SU-DHL-6 (cell line): ENCODE results near the gene CRYBG1.

Experiments
- H2AFZ ChIP-seq: fragments of 200-600 bp; sonication (generic); 2 replicates; pipeline ENCODE4 v1.6.1; 2014; ENCODE audit warnings: low read depth, mild to moderate bottlenecking, moderate library complexity, mixed read lengths, antibody characterized with exemption, low read length; ENCODE audit not compliant: severe bottlenecking
- H3F3A ChIP-seq: fragments of 200-600 bp; shearing (Covaris generic); 2 replicates; pipeline ENCODE4 v1.6.0; 2016; ENCODE audit warnings: antibody characterized with exemption, mild to moderate bottlenecking; ENCODE audit not compliant: insufficient read depth
- H3K27ac ChIP-seq: fragments of 200-600 bp; sonication (generic); 2 replicates; pipeline ENCODE4 v1.5.1; 2016; ENCODE audit warnings: low read depth, mild to moderate bottlenecking, low read length, moderate library complexity, mixed read lengths
- H3K27me3 ChIP-seq: fragments of 200-600 bp; sonication (generic), shearing (Covaris generic); 2 replicates; pipeline ENCODE4 v1.6.0; 2014; ENCODE audit warnings: mild to moderate bottlenecking, low read length
- H3K36me3 ChIP-seq: fragments of 200-600 bp; sonication (generic); 2 replicates; pipeline ENCODE4 v1.6.1; 2014; ENCODE audit warnings: mild to moderate bottlenecking, low read length, mixed read lengths
- H3K4me2 ChIP-seq: fragments of 300-600, 200-600 bp; shearing (Covaris generic), sonication (generic); 2 replicates; pipeline ENCODE4 v1.6.0; 2014; ENCODE audit warnings: low read length, low read depth, mild to moderate bottlenecking; ENCODE audit not compliant: poor library complexity, severe bottlenecking
- H3K4me3 ChIP-seq: fragments of 200-600 bp; sonication (generic); 2 replicates; pipeline ENCODE4 v1.5.1; 2014; ENCODE audit warnings: antibody characterized with exemption, low read length, mild to moderate bottlenecking, mixed read lengths; ENCODE audit not compliant: insufficient read depth, poor library complexity, severe bottlenecking
- H3K79me2 ChIP-seq: fragments of 200-600 bp; sonication (generic); 2 replicates; pipeline ENCODE4 v1.6.1; 2014; ENCODE audit warnings: mild to moderate bottlenecking, low read length, moderate library complexity; ENCODE audit not compliant: insufficient read depth
- H3K9ac ChIP-seq: fragments of 200-600 bp; sonication (generic); 2 replicates; pipeline ENCODE4 v1.7.0; 2014; ENCODE audit warnings: mild to moderate bottlenecking, low read length
- H3K9me2 ChIP-seq: fragments of 200-600 bp; sonication (generic); replicated peaks from 2 replicates; pipeline ENCODE4 v1.6.1; 2014; ENCODE audit warnings: low read length; ENCODE audit not compliant: insufficient read depth
- H3K9me3 ChIP-seq: fragments of 200-600 bp; sonication (generic); 2 replicates; pipeline ENCODE4 v1.6.1; 2014; ENCODE audit warnings: low read length, mixed read lengths; ENCODE audit not compliant: insufficient read depth
- H4K20me1 ChIP-seq: fragments of 200-600 bp; sonication (generic); 2 replicates; pipeline ENCODE4 v1.6.1; 2014; ENCODE audit warnings: low read depth, mild to moderate bottlenecking, antibody characterized with exemption, low read length, moderate library complexity, mixed read lengths
- EZH2phosphoT487 ChIP-seq: fragments of 200-600 bp; sonication (generic), shearing (Covaris generic); conservative IDR thresholded peaks from 2 replicates; pipeline ENCODE4 v1.6.1; 2018; ENCODE audit warnings: mild to moderate bottlenecking, antibody characterized with exemption, low read length, moderate library complexity, mixed read lengths
- TF ChIP-seq, protein P1 (sequence below): fragments of 200-600 bp; sonication (generic); IDR thresholded peaks from one replicate; pipeline ENCODE4 v1.5.1; 2017; ENCODE audit warnings: antibody characterized with exemption, mild to moderate bottlenecking, low read length, moderate library complexity; ENCODE audit not compliant: insufficient read depth, poor library complexity, severe bottlenecking

Gene CRYBG1

DNA sequence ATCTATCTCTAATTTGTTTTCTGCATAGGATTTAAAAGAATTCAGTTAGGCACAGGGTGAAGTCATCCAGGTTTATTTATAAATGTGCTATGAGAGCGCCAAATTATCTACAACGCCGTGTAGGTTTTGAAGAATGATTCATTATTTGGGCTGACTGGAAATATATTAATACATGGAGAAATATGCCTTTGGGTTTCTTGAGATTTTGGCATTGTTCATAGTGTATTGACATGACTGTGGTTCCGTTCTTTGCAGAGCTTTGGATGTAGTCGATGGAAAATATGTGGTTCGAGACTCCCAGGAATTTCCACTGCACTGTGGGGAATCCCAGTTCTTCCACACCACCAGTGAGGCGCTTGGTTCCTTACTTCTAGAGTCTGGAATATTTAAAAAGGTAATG is 90.9 kb downstream of the CRYBG1 start:
- Histone ChIP-seq H3K36me3 (no peaks in the 10 kb centered on the region), H4K20me1 (no peaks in the 10 kb centered on the region), H3F3A (no peaks in the 10 kb centered on the region), H3K27ac (no peak overlapping the region), H3K9me3 (no peaks in the 10 kb centered on the region), H2AFZ (no peak overlapping the region), H3K4me2 (no peak overlapping the region), H3K79me2 (no peaks in the 10 kb centered on the region), H3K9ac (no peak overlapping the region), H3K4me3 (no peak overlapping the region), H3K9me2 (no peaks in the 10 kb centered on the region), H3K27me3 (no peaks in the 10 kb centered on the region)
- TF ChIP-seq, protein P1, sequence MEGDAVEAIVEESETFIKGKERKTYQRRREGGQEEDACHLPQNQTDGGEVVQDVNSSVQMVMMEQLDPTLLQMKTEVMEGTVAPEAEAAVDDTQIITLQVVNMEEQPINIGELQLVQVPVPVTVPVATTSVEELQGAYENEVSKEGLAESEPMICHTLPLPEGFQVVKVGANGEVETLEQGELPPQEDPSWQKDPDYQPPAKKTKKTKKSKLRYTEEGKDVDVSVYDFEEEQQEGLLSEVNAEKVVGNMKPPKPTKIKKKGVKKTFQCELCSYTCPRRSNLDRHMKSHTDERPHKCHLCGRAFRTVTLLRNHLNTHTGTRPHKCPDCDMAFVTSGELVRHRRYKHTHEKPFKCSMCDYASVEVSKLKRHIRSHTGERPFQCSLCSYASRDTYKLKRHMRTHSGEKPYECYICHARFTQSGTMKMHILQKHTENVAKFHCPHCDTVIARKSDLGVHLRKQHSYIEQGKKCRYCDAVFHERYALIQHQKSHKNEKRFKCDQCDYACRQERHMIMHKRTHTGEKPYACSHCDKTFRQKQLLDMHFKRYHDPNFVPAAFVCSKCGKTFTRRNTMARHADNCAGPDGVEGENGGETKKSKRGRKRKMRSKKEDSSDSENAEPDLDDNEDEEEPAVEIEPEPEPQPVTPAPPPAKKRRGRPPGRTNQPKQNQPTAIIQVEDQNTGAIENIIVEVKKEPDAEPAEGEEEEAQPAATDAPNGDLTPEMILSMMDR = no peak
- no peak for TF ChIP-seq EZH2phosphoT487

DNA sequence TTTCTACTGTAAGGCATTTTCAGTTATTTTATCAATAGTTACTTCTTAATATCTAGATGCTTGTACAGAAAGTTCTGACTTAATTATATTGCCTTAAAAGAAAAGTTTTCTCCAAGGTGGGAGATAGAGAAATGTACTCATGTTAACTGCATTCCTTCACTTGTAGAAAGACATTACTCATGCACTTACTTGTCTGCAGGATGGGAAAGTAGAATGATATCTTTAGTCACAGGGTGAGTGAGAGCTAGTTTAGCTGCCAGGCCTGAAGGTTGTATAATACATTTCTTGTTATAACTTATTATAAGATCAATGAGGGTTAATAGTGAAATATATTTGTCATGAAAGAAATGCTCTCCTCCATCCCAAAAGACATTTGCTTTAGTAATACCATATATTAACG is 92.1 kb downstream of the CRYBG1 start:
- TF ChIP-seq EZH2phosphoT487 = no peak
- TF ChIP-seq, protein P1 = no peak
- H2AFZ ChIP-seq = no peak overlapping the region
- no peaks in the 10 kb centered on the region for H3K79me2 ChIP-seq
- H3K27ac ChIP-seq = no peak overlapping the region
- H3K9ac ChIP-seq = no peak overlapping the region
- H3K4me2 ChIP-seq = no peak overlapping the region
- no peaks in the 10 kb centered on the region for H3K9me3 ChIP-seq
- no peak overlapping the region for H3K4me3 ChIP-seq
- no peaks in the 10 kb centered on the region for H3F3A ChIP-seq
- no peaks in the 10 kb centered on the region for H3K36me3 ChIP-seq
- H3K27me3 ChIP-seq = no peaks in the 10 kb centered on the region
- H4K20me1 ChIP-seq = no peaks in the 10 kb centered on the region
- H3K9me2 ChIP-seq = no peaks in the 10 kb centered on the region

DNA sequence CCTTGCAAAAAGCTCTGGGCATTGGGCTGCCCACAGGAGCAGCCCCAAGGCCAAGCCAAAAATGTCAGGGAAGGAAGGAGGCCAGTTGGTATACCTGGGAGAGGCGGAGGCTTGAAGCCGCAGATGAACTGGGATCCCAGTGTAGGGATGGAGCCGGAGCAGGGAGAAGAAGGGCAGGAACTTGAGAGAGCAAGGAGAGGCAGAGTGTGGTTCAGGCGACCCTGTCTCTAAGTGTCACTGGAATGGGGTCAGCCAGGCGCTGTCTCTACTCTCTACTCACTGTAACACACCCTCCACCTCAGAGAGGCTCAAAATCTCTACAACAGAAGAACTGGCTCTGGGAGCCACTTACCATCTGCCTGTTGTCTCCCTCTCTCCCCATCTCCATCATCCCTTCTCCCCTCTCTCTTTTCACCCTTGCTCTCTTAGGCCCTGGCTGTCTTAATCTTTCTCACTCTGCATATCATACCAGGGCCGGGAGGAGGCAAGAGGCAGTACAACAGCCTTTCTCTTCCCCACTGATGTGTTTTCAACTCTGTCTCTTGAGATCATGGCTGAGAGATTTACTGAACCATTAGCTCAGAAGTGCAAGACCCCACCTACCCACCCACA is 93.3 kb downstream of the CRYBG1 start:
- H3K9me3 ChIP-seq = no peaks in the 10 kb centered on the region
- H3K36me3 ChIP-seq = no peaks in the 10 kb centered on the region
- H2AFZ ChIP-seq = no peak overlapping the region
- H3K27ac ChIP-seq = no peak overlapping the region
- no peaks in the 10 kb centered on the region for H3F3A ChIP-seq
- no peaks in the 10 kb centered on the region for H3K79me2 ChIP-seq
- H4K20me1 ChIP-seq = no peaks in the 10 kb centered on the region
- no peak overlapping the region for H3K9ac ChIP-seq
- TF ChIP-seq EZH2phosphoT487 = no peak
- TF ChIP-seq, protein P1 = no peak
- no peaks in the 10 kb centered on the region for H3K9me2 ChIP-seq
- H3K4me2 ChIP-seq = no peak overlapping the region
- H3K4me3 ChIP-seq = no peak overlapping the region
- H3K27me3 ChIP-seq = no peaks in the 10 kb centered on the region
